Superior temporal gyrus (tissue), 1 donor: ENCODE results near the gene ASIC4.

Experiments used
- DNase-seq: peaks from one replicate; pipeline ENCODE4 v3.0.0-alpha.2; 2016; ENCODE audit errors: extremely low spot score

ASIC4 gene

DNA sequence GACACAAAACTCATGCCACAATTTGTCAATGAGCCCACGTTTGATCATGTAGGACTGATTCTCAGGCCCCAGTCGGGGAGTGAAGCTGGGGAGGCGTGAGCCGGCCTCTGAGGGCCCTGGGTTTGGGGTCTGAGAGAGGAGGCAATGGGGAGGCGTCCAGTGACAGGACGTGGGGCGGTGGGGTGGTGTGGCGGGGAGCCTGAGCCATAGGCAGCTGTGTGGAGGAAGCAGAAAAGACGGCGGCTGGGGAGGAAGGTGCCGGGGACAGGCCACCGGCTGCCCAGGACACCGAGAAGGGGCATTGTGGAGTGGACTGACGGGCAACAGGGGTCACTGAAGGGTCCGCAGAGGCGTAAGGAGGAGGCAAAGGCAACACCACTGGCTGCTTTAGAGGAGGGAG, 22.1 kb downstream of the ASIC4 start:
- DNase-seq: no peak

DNA sequence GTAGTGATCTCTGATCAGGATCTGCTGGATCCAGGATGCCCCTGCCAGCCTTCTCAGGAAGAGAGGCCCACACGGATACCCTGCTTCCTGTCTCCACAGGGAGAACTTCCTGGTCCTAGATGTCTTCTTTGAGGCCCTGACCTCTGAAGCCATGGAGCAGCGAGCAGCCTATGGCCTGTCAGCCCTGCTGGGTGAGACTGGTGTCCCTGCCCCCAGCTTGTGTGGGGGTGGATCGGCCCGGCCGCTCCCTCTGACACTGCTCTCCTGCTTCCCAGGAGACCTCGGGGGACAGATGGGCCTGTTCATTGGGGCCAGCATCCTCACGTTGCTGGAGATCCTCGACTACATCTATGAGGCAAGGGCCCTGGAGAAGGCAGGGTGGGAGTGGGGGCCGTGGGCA, 22.7 kb downstream of the ASIC4 start:
- no peak for DNase-seq

DNA sequence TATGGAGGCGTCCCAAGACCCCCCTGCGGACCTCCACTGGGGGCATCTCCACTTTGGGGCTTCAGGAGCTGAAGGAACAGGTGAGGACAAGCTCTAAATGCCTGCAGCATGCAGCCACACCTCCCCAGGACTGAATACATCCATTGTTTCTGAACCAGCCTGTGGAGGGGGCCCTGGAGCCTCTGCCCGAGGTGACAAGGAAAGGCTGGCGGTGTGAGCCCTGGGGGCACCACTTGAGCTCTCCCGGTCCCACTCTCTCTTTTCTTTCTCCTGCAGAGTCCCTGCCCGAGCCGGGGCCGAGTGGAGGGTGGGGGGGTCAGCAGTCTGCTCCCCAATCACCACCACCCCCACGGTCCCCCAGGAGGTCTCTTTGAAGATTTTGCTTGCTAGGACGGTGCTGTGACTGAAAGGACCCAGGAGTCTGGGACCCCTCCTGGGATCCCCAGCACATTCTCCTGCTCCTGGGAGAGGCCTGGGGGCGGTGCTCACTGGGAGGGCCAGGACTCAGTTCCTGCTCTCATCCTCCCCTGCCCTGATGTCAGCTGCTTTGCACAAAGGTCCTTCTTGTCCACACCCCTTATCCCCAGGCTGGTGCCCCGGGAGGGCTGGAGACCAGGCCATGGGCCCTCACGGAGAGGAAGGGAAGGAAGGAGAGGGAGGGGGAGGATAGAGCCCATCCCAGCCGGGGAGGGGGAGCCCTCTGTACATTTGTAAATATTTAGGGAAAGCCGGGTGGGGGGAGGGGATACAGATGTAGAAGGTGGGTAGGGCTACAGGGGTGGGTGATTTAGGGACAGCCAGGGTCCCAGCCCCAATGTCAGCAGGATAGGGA, 23.6 kb downstream of the ASIC4 start:
- no peak for DNase-seq

DNA sequence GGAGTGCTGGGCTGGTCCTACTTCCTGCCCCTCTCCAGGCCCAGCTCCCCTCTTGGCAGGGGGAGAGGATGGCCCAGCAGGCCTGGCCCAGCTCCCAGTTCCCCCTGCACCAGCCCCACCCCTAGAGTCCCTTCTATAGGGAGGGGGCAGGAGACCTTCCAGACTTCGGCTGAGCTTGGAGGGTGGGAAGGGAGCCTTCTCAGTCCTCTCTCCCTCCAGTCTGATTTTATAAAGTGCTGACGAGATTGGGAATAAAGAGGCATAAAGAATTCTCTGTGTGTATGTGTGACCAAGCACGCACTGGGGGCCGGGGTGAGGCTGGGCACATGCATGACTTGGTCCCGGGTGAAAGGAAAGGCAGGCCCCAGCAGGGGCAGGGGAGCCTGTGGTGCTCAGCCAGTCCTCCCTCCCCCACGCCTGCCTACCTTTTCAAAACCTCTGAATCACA, 24.2 kb downstream of the ASIC4 start:
- no peak for DNase-seq

DNA sequence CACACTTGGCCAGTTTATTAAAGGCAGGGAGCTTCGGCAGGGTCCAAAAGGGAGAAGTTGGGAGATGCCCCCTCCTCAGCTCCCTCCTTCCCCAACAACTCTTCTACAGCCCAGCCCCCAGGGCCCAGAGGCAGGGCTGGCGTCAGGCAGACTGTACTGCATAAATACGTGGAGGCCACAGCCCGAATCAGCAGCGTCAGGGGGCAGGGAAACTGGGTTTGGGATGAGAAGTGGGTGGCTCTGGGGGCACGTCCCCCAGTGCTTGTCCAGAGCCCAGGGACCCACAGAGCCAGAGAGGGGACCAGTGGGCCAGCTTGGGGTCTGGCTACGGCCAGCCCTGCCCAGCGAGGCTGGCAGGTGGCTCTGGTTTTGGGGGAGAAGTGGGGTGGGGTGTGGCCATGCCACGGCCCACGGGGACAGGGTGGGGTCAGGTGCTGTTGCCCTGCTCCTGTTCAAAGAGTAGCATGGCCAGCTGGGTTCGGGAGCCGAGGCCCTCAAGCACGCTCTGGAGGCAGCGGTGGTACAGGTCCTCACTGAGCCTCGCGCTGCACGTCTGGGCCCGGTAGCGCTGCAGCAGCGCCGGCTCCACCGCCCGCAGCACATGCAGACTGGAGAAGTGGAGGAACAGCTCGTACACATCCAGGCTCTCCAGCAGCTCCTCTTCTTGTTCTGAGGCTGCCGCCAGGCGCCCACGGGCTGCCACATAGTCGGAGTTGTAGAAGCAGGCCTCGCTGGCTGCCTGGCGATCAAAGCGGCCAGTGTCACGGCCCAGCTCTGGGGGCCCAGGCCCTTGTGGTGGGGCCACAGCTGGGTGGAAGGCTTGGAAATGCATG, 24.9 kb downstream of the ASIC4 start:
- no peak for DNase-seq

DNA sequence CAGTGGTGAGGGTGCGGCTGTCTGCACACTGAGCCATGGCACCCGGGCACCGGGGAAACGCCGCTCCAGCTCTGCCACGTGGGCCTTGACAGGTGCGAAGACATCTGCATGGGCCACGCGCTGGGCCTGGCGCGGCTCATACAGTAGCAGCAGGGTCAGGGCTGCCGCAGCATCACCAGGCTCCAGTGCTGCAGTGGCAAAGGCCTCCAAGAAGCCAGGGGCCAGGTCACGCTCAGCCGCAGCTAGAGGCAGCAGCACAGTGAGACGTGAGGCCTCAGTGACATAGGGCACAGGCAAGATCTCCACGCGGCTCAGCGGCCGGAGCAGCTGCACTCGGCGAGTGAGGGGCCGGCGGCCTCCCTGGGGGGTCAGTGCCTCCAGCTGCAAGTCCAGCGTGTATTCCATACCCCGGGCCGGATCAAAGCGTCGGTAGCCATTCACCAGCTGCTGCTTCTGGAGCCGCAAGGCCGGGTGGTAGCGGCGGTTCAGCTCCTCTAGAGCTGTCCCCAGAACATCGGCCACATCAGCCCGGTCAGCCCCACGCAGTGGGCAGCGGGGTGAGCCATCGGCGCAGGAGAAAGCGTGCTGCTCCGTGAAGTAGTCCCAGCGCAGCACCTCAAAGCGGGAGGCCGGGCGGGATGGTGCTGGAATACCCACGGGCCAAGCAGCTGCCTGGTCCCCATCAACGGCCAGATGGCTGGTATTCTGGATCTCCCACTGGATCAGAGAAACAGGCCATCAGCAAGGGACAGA, 25.8 kb downstream of the ASIC4 start:
- DNase-seq: no peak

DNA sequence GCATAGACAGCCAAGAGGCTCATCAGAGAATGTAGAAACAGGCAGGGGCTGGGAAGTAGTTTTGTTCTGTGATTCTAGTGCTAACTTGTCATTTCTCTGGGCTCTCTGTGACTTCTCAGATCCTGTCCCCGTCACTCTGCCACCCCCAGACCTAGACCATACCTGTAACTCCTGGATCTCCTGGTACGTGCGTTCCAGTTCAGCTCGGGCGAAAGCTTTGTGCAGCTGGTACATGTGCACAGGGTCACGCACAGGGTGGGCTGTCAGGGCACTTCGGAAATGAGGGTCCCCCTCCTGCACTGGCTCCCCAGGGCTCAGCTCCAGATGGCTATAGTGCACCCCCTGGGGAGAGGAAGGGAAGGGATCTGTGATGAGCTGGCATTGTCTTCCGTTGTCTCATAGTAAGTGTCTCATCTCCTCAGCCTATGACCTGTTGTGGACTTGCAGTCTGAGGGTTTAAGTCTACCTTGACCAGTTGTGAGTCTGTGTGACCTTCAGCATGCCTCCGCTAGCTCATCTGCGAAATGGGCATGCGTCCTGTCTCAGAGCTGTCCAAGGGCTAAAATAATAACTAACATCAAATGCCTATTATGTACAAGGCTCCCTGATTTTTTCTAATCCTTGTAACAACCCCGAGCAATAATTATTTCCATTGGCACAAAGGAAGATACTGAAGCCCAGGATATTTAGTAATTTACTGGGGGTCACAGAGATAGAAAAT, 26.7 kb downstream of the ASIC4 start:
- no peak for DNase-seq

DNA sequence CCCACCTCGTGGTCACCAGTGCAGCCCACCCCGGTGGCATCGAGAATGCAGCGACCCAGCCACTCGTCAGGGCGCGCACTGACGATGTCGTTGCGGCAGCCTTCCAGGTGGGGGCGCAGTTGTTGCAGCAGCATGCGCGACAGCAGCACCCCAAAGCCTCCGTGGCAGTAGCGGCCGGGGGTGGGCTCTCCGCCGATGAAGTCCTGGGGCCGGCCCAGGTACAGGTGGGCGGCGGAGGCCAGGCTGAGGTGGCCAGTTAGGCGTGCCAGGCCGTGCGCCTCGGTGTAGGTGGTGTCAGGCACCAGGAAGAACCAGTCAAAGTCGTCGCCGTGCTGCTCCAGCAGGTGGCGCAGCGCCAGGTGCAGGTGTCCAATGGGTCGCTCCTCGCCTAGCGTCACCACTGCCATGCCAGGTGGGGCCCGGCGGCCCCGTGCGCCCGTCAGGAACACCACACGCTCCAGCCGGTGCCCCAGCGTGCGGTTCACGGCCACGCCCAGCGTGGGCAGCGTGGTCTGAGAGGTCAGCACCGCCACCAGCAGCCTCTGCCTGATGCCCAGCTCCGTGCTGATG, 27.4 kb downstream of the ASIC4 start:
- DNase-seq: peak; percentile 75

DNA sequence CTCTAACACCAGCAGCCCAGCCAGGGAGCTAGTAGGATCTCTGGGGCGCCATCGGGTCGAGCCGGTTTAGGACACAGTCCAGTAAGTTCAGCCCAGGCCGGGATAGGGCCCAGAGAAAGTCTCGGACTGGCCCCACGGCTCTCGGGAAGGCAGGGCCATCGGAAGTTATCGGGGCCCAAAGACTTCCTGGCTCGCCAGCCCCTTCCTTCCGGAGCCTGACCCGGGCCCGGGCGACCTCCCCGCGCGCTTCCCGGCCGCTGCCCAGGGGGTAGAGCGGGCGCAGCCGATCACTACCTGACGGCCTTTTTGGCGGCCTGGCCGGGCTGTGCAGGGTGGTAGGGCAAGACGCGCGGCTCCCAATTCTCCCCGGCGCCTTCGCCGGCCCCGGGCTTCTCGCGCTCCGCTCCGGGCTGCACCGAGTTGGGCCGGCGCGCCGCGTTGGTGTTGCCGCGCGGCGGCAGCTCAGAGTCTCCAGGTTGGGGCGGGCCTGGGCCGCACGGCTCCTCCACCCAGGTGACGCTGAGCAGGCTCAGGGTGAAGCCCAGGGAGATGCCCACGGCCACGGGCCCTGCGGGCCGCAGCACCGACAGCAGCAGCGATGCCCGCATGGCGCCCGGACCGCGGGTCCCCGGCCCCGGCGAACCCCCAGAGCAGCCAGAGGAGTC, 28.8 kb downstream of the ASIC4 start:
- no peak for DNase-seq

DNA sequence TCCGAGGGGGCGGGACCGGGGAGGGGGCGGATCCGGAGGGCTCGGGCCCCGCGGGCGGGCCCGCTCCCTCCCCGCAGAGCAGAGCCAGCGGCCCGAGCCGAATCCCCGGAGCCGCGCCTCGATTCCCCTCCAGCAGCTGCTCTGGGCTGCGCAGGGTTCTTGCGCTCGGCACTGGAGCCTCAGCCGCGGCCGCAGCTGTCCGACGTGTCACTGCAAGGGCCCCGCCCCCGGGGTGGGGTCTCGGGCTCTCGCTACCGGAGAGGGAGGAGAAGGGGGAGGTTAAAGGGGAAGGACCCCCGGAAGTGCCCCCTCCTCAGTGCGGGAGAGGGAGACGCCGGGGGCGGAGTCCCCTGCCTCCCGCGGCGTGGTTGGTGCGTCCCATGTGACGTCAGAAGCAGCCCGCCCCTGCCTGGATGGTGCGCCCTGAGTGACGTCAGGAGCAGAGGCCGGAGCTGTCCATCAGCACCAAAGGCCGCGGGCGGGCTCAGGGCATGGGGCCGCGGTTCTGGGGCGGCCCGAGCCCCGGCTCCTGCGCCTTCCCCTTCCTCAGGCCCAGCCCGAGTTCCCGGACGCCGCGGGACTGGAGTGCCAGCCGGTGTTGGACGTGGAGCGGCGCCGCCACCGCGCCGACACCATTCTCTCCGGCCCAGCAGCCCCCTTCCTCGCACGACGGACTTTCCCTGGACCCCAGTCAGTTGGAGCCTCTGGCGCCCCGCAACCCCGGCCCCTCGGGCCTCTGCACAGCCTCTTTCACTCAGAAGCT, 29.5 kb downstream of the ASIC4 start, which contains the start of the genes CHPF and TMEM198:
TSS of gene CHPF (minus strand) at position 214 of the 763 bp plus-strand sequence. CDS start 271 bp downstream, outside the sequence.
TSS of gene TMEM198 (plus strand) at position 433 of the 763 bp plus-strand sequence. CDS start 700 bp downstream, outside the sequence.
- DNase-seq: peak; percentile 98

DNA sequence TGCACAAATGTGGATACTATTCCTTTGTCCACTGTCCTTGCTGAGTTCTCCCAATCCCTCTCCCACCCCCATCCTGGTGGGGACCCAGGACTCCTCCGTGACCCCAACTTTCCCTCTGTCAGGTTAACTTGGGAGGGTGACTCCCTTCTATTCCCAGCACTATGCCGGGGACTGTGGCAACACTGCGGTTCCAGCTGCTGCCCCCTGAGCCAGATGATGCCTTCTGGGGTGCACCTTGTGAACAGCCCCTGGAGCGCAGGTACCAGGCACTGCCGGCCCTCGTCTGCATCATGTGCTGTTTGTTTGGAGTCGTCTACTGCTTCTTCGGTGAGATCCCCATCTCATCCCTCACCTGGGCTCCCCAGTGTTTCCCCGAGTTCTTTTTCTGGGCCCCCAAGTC, 30.3 kb downstream of the ASIC4 start:
- DNase-seq: no peak

DNA sequence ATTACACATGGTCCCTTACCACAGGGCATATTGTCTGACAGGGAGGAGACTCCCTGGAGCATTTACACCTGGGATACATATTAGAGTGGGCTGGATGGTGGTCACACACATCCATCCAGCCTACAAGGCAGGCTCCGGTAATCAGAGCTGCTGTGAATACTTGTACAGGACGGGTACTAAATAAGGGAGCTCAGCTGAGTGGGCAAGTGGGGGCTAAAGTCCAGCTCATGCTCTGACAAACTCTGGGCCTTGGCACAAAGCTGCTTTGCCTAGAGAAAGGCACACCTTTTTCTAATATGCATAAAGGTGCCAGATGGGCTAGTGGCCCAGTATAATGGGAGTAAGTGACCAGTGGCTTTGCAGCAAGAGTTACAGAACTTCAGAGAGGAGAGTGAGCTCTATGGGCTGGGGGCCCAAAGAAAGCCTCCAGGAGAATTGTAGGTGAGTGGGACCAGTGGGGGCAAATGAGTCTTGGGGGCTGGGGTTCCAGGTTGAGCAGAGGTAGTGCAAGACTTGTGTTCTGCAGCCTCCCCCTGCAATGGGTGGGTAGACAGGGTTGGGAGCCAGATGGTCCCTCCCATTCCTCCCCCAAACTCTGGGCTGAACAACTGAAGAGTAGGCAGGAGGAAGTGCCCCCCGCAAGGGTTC, 31.1 kb downstream of the ASIC4 start:
- DNase-seq: no peak

DNA sequence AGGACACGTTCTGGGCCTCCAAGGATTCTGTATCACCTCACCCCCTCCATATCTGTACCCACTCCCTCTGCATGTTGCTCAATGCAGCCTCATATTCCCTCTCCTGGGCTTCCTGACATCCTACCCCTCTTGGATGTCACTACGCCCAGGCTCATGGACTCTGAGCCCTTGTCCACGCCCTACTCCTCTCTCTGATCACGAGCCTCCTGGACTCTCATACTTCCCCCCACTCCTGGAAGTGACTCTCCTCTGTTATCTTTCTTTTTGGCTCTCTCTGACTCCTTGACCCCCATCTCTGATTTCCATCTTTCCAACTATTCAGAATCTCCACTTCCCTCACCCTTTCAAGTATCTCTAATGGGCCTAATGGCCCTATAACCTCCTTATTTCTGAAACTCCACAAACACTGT, 31.7 kb downstream of the ASIC4 start:
- DNase-seq: no peak

DNA sequence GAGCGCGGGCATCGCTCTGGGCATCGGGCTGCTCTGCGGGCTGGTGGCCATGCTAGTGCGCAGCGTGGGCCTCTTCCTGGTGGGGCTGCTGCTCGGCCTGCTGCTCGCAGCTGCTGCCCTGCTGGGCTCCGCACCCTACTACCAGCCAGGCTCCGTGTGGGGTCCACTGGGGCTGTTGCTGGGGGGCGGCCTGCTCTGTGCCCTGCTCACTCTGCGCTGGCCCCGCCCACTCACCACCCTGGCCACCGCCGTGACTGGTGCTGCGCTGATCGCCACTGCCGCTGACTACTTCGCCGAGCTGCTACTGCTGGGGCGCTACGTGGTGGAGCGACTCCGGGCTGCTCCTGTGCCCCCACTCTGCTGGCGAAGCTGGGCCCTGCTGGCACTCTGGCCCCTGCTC, 33.3 kb downstream of the ASIC4 start:
- DNase-seq: no peak

DNA sequence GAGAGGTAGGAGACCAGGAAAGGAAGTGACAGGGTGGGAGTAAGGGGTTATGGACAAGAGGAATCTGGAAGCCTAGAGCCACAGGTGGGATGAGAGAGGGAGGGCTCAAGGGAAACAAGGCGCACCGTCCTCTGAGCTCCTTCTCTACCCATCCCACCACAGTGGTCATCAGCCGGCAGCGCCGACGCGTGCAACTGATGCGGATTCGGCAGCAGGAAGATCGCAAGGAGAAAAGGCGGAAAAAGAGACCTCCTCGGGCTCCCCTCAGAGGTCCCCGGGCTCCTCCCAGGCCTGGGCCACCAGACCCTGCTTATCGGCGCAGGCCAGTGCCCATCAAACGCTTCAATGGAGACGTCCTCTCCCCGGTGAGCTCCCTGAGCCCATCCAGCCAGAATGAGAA, 34.7 kb downstream of the ASIC4 start:
- DNase-seq: no peak

DNA sequence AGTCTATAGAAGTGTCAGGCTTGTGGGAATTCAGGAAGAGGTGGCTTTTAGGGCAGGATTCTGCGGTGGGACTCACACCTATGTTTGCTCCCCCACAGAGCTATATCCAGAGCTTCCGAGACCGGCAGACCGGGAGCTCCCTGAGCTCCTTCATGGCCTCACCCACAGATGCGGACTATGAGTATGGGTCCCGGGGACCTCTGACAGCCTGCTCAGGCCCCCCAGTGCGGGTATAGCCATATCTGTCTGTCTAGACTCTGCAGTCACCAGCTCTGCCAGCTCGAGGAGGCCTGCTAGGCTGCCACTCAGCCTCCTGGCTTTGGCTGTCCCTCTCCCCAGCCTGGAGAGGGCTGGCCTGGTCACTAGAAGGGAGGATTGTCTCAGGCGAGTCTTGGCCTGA, 35.3 kb downstream of the ASIC4 start:
- DNase-seq: no peak

DNA sequence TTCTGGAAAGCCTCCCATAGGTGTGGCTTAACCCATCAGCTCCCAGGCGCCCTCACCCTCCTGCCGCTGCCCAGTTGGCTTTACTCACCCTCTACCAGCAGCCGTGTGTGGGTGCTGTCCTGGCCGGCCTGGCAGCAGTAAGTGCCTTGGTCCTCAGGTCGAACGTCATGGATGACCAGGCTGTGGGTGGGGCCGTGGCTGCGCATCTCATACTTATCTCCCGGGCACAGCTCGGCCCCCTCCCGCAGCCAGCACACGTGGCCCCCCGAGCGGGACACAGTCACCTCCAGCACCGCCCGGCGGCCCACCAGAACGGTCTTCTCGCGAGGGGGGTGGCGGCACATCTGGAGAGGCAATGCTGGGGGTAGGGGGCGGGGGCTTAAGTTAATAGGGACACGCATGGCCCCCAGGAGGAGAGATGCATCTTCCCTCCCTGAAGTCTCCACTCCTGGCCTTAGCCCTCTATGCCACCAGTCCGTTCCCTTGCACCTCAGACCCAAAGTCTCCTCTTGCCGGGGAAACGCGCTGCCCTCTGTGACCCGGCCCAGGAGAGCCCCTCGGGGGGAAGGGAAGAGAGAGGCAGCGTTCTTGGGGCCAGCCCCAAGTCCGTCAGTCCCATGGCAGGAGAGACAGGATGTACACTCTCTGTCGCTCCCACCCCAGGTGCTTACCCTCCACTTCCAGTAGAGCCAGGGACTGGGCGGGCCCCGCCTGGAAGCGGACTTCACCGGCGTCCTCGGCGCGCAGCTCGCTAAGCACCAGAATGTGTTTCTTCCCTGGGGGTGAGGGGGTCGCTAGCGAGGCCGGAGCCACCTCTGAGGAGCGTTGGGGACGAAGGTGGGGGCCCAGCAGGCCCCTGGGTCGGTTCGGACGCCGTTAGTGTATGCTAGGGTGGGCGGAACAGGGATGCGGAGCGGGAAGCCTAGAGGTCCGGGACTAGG, 37.4 kb downstream of the ASIC4 start:
- no peak for DNase-seq
